Stimulated activated CD4-positive, alpha-beta T cell treated with anti-CD3 and anti-CD28 coated beads, Interleukin-15, amount 100 ng/mL, for 48 hours (primary cell): ENCODE data around the gene SLCO2A1.

ENCODE experiments used
- DNase-seq, 2 donors: peaks; one replicate each; pipeline ENCODE4 v3.0.0-alpha.2; 2020; ENCODE audit warnings: low read depth in 2 of 2

Gene SLCO2A1

GRCh38 chr3:133884054-133884886, 145.5 kb downstream of the SLCO2A1 start:
- DNase-seq = no peak

GRCh38 chr3:133883641-133884040, 146.1 kb downstream of the SLCO2A1 start:
- no peak for DNase-seq

- DNase-seq = no peak
These were observed 146.6 kb downstream of the SLCO2A1 start for GRCh38 chr3:133882986-133883586.

GRCh38 chr3:133881939-133882825, 147.5 kb downstream of the SLCO2A1 start:
- no peak for DNase-seq

- DNase-seq = no peak
These were observed 148.2 kb downstream of the SLCO2A1 start for GRCh38 chr3:133881492-133881891.

GRCh38 chr3:133880886-133881455, 148.8 kb downstream of the SLCO2A1 start:
- DNase-seq = no peak

GRCh38 chr3:133880287-133880686, 149.4 kb downstream of the SLCO2A1 start:
- no peak for DNase-seq

- DNase-seq = no peak
These were observed 151.2 kb downstream of the SLCO2A1 start for GRCh38 chr3:133878518-133878917.
